ENCODE measurements around the gene HMGCS2.
"Not testable (repeated sequence)": the region's sequence is repeated elsewhere in the genome, so short reads cannot be mapped to it uniquely, and the experiment has no call there.

HMGCS2 gene

DNA sequence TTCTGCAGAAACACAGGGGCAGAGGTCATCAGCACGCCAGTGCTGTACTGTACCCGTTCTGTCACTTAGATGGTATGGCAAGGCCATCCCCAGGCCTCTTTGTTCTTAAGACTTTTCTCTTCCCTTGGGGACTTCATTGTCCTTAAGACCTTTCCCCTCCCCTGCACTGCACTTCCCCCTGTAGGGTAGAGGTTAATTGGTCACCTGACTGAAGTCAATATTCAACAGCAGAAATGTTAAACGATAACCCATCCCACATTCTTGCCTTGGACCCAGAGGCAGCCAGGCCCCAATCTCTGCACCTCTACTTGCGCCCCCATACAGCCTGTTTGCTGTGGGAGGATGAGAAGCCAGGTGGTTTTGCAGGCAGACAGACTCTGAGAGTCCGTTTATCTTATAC is 46.8 kb downstream of the HMGCS2 start:
- peaks cover 10% of the 10 kb centered on the region for H3K36me3 ChIP-seq (ENCODE audit: insufficient read depth, low read length)
- no peak overlapping the region for H3K4me3 ChIP-seq (ENCODE audit: low read length)
- H3K4me1 ChIP-seq (ENCODE audit: control insufficient read depth, insufficient read depth, low read length), result no peaks in the 10 kb centered on the region

GRCh38 chr1:119720866-119721440 is 47.8 kb downstream of the HMGCS2 start:
- H3K36me3 ChIP-seq (ENCODE audit: insufficient read depth, low read length), result peaks cover 10% of the 10 kb centered on the region
- H3K4me3 ChIP-seq (ENCODE audit: low read length), result no peak overlapping the region
- no peaks in the 10 kb centered on the region for H3K9me3 ChIP-seq (replicated peaks; ENCODE audit: low read length)
- H3K27me3 ChIP-seq (ENCODE audit: control insufficient read depth, insufficient read depth, low read length), result no peaks in the 10 kb centered on the region
- H3K9ac ChIP-seq (ENCODE audit: low read depth, low read length), result no peak overlapping the region
- H3K4me2 ChIP-seq (ENCODE audit: low read length), result no peak overlapping the region
- no peaks in the 10 kb centered on the region for H3K4me1 ChIP-seq (ENCODE audit: control insufficient read depth, insufficient read depth, low read length)

More for the DNA sequence above, 46.8 kb downstream of the HMGCS2 start:
- Histone ChIP-seq H3K9me3 (replicated peaks; ENCODE audit: low read length) (no peaks in the 10 kb centered on the region), H3K4me2 (ENCODE audit: low read length) (no peak overlapping the region), H3K27me3 (ENCODE audit: control insufficient read depth, insufficient read depth, low read length) (no peaks in the 10 kb centered on the region), H3K9ac (ENCODE audit: low read depth, low read length) (no peak overlapping the region)

GRCh38 chr1:119718972-119719371 is 49.7 kb downstream of the HMGCS2 start:
- H3K9ac ChIP-seq (ENCODE audit: low read depth, low read length), result no peak overlapping the region
- H3K9me3 ChIP-seq (replicated peaks; ENCODE audit: low read length), result no peaks in the 10 kb centered on the region
- H3K27me3 ChIP-seq (ENCODE audit: control insufficient read depth, insufficient read depth, low read length), result no peaks in the 10 kb centered on the region
- H3K36me3 ChIP-seq (ENCODE audit: insufficient read depth, low read length), result peaks cover 10% of the 10 kb centered on the region
- H3K4me3 ChIP-seq (ENCODE audit: low read length), result no peak overlapping the region
- peaks cover 3% of the 10 kb centered on the region for H3K4me1 ChIP-seq (ENCODE audit: control insufficient read depth, insufficient read depth, low read length)
- H3K4me2 ChIP-seq (ENCODE audit: low read length), result no peak overlapping the region

GRCh38 chr1:119718409-119718808 is 50.3 kb downstream of the HMGCS2 start:
- Histone ChIP-seq H3K4me3 (ENCODE audit: low read length) (no peak overlapping the region), H3K4me2 (ENCODE audit: low read length) (no peak overlapping the region), H3K36me3 (ENCODE audit: insufficient read depth, low read length) (peaks cover 6% of the 10 kb centered on the region), H3K9me3 (replicated peaks; ENCODE audit: low read length) (no peaks in the 10 kb centered on the region), H3K27me3 (ENCODE audit: control insufficient read depth, insufficient read depth, low read length) (no peaks in the 10 kb centered on the region), H3K4me1 (ENCODE audit: control insufficient read depth, insufficient read depth, low read length) (peaks cover 8% of the 10 kb centered on the region), H3K9ac (ENCODE audit: low read depth, low read length) (no peak overlapping the region)

DNA sequence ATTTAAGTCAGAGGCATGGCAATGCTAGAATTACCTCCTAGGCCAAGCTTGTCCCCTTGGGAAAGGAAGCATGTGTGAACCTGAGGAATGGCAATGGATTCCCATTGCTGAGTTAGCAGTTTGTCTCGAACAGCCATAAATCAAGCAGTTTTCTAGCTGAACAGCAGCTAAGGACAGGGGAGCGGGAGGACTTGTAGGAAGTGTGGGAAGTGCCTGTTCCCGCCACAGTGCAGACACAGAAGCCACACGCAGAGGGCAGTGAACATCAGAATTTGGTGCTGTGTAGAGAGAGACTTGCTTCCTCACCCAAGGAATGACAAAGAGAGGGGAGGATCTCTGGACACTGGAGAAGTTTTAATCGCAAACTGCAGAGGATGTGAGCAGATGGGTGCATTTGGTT is 53.2 kb downstream of the HMGCS2 start:
- Histone ChIP-seq H3K27me3 (ENCODE audit: control insufficient read depth, insufficient read depth, low read length) (no peaks in the 10 kb centered on the region), H3K9ac (ENCODE audit: low read depth, low read length) (no peak overlapping the region), H3K9me3 (replicated peaks; ENCODE audit: low read length) (no peaks in the 10 kb centered on the region), H3K4me1 (ENCODE audit: control insufficient read depth, insufficient read depth, low read length) (peaks cover 16% of the 10 kb centered on the region), H3K4me2 (ENCODE audit: low read length) (no peak overlapping the region), H3K36me3 (ENCODE audit: insufficient read depth, low read length) (no peaks in the 10 kb centered on the region), H3K4me3 (ENCODE audit: low read length) (no peak overlapping the region)

DNA sequence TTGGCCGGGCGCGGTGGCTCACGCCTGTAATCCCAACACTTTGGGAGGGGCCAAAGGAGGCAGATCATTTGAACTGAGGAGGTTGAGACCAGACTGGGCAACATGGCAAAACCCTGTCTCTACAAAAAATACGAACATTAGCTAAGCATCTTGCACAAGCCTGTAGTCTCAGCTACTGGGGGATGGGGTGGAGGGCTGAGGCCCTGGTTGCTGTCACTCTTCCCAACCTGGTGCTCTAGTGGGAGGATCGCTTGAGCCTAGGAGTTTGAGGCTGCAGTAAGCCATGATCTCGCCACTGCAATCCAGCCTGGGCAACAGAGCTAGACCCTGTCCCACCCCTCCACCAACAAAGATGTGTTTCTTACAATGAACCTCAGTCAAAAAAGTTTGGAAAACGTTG is 54.1 kb downstream of the HMGCS2 start:
- Histone ChIP-seq H3K4me2 (ENCODE audit: low read length) (peak overlapping the region; percentile 90), H3K9me3 (replicated peaks; ENCODE audit: low read length) (no peaks in the 10 kb centered on the region), H3K9ac (ENCODE audit: low read depth, low read length) (no peak overlapping the region), H3K36me3 (ENCODE audit: insufficient read depth, low read length) (no peaks in the 10 kb centered on the region), H3K4me3 (ENCODE audit: low read length) (no peak overlapping the region), H3K4me1 (ENCODE audit: control insufficient read depth, insufficient read depth, low read length) (peaks cover 16% of the 10 kb centered on the region), H3K27me3 (ENCODE audit: control insufficient read depth, insufficient read depth, low read length) (peaks cover 8% of the 10 kb centered on the region)

GRCh38 chr1:119713749-119714456 is 54.8 kb downstream of the HMGCS2 start:
- Histone ChIP-seq H3K36me3 (ENCODE audit: insufficient read depth, low read length) (no peaks in the 10 kb centered on the region), H3K9ac (ENCODE audit: low read depth, low read length) (no peak overlapping the region), H3K9me3 (replicated peaks; ENCODE audit: low read length) (no peaks in the 10 kb centered on the region), H3K4me3 (ENCODE audit: low read length) (peak overlapping the region; percentile 73), H3K4me1 (ENCODE audit: control insufficient read depth, insufficient read depth, low read length) (peaks cover 16% of the 10 kb centered on the region), H3K4me2 (ENCODE audit: low read length) (peak overlapping the region; percentile 90), H3K27me3 (ENCODE audit: control insufficient read depth, insufficient read depth, low read length) (peaks cover 13% of the 10 kb centered on the region)

- H3K9ac ChIP-seq (ENCODE audit: low read depth, low read length), result peak overlapping the region; percentile 59
- peaks cover 16% of the 10 kb centered on the region for H3K4me1 ChIP-seq (ENCODE audit: control insufficient read depth, insufficient read depth, low read length)
- no peaks in the 10 kb centered on the region for H3K36me3 ChIP-seq (ENCODE audit: insufficient read depth, low read length)
- peaks cover 20% of the 10 kb centered on the region for H3K27me3 ChIP-seq (ENCODE audit: control insufficient read depth, insufficient read depth, low read length)
- peak overlapping the region; percentile 73 for H3K4me3 ChIP-seq (ENCODE audit: low read length)
- H3K4me2 ChIP-seq (ENCODE audit: low read length), result peak overlapping the region; percentile 90
- no peaks in the 10 kb centered on the region for H3K9me3 ChIP-seq (replicated peaks; ENCODE audit: low read length)
Observed at GRCh38 chr1:119713039-119713748, 55.5 kb downstream of the HMGCS2 start.

DNA sequence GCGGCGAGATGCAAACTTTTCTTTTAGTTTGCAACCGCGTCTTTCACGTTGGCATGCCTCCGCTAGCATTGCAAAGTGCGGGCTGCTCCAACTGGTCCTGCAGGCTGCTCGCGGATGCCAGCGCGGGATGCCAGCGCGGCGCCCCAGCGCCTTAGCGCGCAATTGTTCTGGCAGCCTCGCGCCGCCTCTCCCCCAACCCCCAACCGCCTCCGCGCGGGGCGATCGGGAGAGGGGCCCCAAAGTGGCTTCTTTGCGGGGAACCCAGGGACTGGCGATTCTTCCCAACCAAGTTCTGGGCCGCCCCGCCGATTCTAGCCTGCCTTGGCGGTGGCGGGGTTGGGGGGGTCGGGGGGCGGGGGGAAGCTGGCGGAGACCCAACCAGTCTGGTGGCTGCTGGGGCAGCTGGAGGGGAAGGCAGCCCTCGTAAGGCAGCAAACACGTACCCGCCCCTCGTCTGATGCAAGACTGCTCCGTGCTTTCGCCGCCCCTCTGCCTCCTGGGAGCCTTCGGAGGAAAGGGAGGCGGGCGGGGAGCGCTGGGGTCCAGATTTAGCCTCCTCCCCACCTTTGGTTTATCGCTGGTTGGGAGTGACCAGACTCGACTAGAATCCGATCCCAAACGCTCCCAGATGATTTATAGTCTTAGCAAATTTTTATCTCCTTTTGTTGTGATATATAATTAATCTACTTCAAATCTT is 56.2 kb downstream of the HMGCS2 start:
- H3K4me2 ChIP-seq (ENCODE audit: low read length), result peak overlapping the region; percentile 90
- no peaks in the 10 kb centered on the region for H3K36me3 ChIP-seq (ENCODE audit: insufficient read depth, low read length)
- H3K27me3 ChIP-seq (ENCODE audit: control insufficient read depth, insufficient read depth, low read length), result peaks cover 21% of the 10 kb centered on the region
- H3K9me3 ChIP-seq (replicated peaks; ENCODE audit: low read length), result no peaks in the 10 kb centered on the region
- H3K4me3 ChIP-seq (ENCODE audit: low read length), result peak overlapping the region; percentile 73
- H3K4me1 ChIP-seq (ENCODE audit: control insufficient read depth, insufficient read depth, low read length), result peaks cover 16% of the 10 kb centered on the region
- peak overlapping the region; percentile 59 for H3K9ac ChIP-seq (ENCODE audit: low read depth, low read length)

DNA sequence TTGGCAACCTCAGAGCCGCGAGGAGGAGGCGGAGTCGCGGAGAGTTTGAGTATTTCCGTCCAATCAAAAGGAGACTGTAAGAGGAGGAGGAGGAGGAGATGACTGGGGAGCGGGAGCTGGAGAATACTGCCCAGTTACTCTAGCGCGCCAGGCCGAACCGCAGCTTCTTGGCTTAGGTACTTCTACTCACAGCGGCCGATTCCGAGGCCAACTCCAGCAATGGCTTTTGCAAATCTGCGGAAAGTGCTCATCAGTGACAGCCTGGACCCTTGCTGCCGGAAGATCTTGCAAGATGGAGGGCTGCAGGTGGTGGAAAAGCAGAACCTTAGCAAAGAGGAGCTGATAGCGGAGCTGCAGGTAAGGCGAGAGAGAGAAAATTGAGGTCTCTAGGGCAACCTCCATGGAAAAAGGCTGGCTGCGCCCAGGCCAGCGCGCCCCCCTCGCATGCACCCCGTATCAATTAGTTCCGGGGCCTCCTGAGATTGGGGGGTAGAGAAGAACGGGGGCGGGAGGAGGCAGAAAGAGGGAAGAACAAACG is 56.8 kb downstream of the HMGCS2 start, which contains the start of gene PHGDH:
PHGDH (plus strand) TSS at position 131 of the 538 bp plus-strand sequence; CDS start at position 220, 89 bp downstream.
- Histone ChIP-seq H3K27me3 (ENCODE audit: control insufficient read depth, insufficient read depth, low read length) (peaks cover 21% of the 10 kb centered on the region), H3K9ac (ENCODE audit: low read depth, low read length) (peak within 1 kb of the TSS; percentile 59), H3K4me1 (ENCODE audit: control insufficient read depth, insufficient read depth, low read length) (peaks cover 16% of the 10 kb centered on the region), H3K4me3 (ENCODE audit: low read length) (peak within 1 kb of the TSS; percentile 73), H3K36me3 (ENCODE audit: insufficient read depth, low read length) (no peaks in the 10 kb centered on the region), H3K9me3 (replicated peaks; ENCODE audit: low read length) (no peaks in the 10 kb centered on the region), H3K4me2 (ENCODE audit: low read length) (peak within 1 kb of the TSS; percentile 90)

DNA sequence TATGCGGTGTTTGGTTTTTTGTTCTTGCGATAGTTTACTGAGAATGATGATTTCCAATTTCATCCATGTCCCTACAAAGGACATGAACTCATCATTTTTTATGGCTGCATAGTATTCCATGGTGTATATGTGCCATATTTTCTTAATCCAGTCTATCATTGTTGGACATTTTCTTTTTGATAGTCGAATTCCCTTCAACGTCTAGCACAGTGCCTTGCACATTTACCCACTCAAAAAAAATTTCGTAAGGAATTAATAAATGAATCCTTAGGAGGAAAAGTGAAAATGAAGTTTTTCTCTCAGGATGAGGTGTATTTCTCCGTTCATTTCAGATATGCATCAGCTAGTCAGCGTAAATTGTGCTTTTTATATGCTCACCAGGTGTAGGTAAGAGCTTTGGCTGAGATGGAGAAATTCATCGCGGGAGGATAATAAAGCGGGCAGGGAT is 57.3 kb downstream of the HMGCS2 start:
- H3K9ac ChIP-seq (ENCODE audit: low read depth, low read length); H3K9me3 ChIP-seq (replicated peaks; ENCODE audit: low read length); H3K36me3 ChIP-seq (ENCODE audit: insufficient read depth, low read length): not testable (repeated sequence)
- Histone ChIP-seq H3K4me2 (ENCODE audit: low read length) (peak overlapping the region; percentile 90), H3K4me3 (ENCODE audit: low read length) (peak overlapping the region; percentile 73), H3K4me1 (ENCODE audit: control insufficient read depth, insufficient read depth, low read length) (peaks cover 16% of the 10 kb centered on the region), H3K27me3 (ENCODE audit: control insufficient read depth, insufficient read depth, low read length) (peaks cover 21% of the 10 kb centered on the region)

Measured in skeletal muscle satellite cell (primary cell).